ENCODE data around the gene F2RL2. TPM values are rescaled to one million over a fixed set of nuclear protein-coding genes. Genes with fewer than 3 reads are reported as not detected.
A peak's percentile ranks its signal among the peaks of the same experiment; 100 is the strongest.

Gene F2RL2
- total and polyA plus RNA-seq, 2 of the 4 experiments (the other 2 are of a cell fraction): 21.7 to 32.8 TPM

- no TSS peak for BruUV-seq (replicated peaks)
- Histone ChIP-seq H3K18ac (ENCODE audit: low read depth, low read length) (0 out of 2 replicates have a peak overlapping the region, but pooled peaks have one; percentile 32), H3K9me3 (ENCODE audit: control insufficient read depth, insufficient read depth, low read length) (no peaks in the 10 kb centered on the region), H3K14ac (replicated peaks; ENCODE audit: low read depth, low read length) (peak overlapping the region; percentile 57; the same call in 1 of the 2 replicates), H3K23ac (ENCODE audit: low read depth, low read length) (peak overlapping the region; percentile 56; the same call in 1 of the 2 replicates), H4K5ac (ENCODE audit: low read depth, low read length) (0 out of 2 replicates have a peak overlapping the region, but pooled peaks have one; percentile 57), H3K9me1 (ENCODE audit: insufficient read depth, low read length) (peaks cover 5% of the 10 kb centered on the region; the same call in 1 of the 2 replicates), H4K8ac (ENCODE audit: low read depth in 2 of 2, low read length in 2 of 2) (peak overlapping the region in 1 of 2 experiments; percentile 37; a peak in 1 of 4 replicates), H3K4me2 (ENCODE audit: low read depth, low read length) (no peak overlapping the region), H2AFZ (replicated peaks; ENCODE audit: low read length, poor library complexity) (no peak overlapping the region), H4K91ac (ENCODE audit: insufficient read depth, low read depth, low read length) (no peak overlapping the region; the same call in 1 of the 2 replicates), H2AK9ac (replicated peaks; ENCODE audit: low read depth, low read length, poor library complexity) (no peak overlapping the region), H4K20me1 (ENCODE audit: insufficient read depth, low read length) (no peaks in the 10 kb centered on the region), H3K27me3 (ENCODE audit: control insufficient read depth, insufficient read depth, low read length) (no peaks in the 10 kb centered on the region), H3K56ac (ENCODE audit: extremely low read depth, insufficient read depth, low read length) (no peak overlapping the region), H3K4me1 (ENCODE audit: control insufficient read depth, insufficient read depth, low read length) (peaks cover 7% of the 10 kb centered on the region), H2BK120ac (ENCODE audit: low read depth, low read length) (peak overlapping the region; percentile 25), H3K36me3 (ENCODE audit: control insufficient read depth, insufficient read depth, low read length) (no peaks in the 10 kb centered on the region), H3K9ac (ENCODE audit: low read depth, low read length) (no peak overlapping the region), H3K79me1 (ENCODE audit: low read depth in 1 of 2, low read length in 2 of 2) (no peaks in the 10 kb centered on the region), H2AK5ac (ENCODE audit: low read depth, low read length) (peak overlapping the region; percentile 43; the same call in 1 of the 2 replicates), H3K4me3 (ENCODE audit: insufficient read depth, low read depth, low read length) (no peak overlapping the region), H3K27ac (ENCODE audit: insufficient read depth, low read length) (no peak overlapping the region), H2BK5ac (ENCODE audit: low read depth, low read length, poor library complexity, severe bottlenecking) (no peak overlapping the region), H2BK20ac (ENCODE audit: low read depth, low read length) (peak overlapping the region; percentile 77), H2BK15ac (ENCODE audit: low read depth, low read length) (no peak overlapping the region), H3K4ac (ENCODE audit: low read depth, low read length) (peak overlapping the region; percentile 67; the same call in 1 of the 2 replicates)
- in situ Hi-C loops (cut with MboI; ENCODE audit: low sequenced_read_pairs): no loop called here
- dilution Hi-C loops (cut with HindIII; ENCODE audit: low sequenced_read_pairs, unreplicated experiment): no loop called here
- CTCF ChIA-PET: no interaction called here
- DNase-seq (no peak), ATAC-seq (ENCODE audit: low read depth) (no peak)
- TF ChIP-seq ELK1 (IDR thresholded peaks at IDR 0.05; ENCODE audit: borderline replicate concordance, low read depth, low read length) (no peak), CEBPB (IDR thresholded peaks at IDR 0.05; ENCODE audit: low read depth, low read length) (no peak)
- intact Hi-C loops (cut with micrococcal nuclease): no loop called here
- POLR2A ChIA-PET (ENCODE audit: unreplicated experiment): no interaction called here
- WGBS, 2 experiments (ENCODE audit: extremely low coverage in 2 of 2, insufficient read length in 1 of 2): no CpG with 5 or more reads among the region's 3 CpGs
Observed at GRCh38 chr5:76670508-76670907, 47.3 kb upstream of the F2RL2 start.

Measured in IMR-90 (cell line).